SIG-M5 treated with dmso at 0.1 percent for 504 hours (cell line): ENCODE data around the gene GGA1.
"Not testable (repeated sequence)": the region's sequence is repeated elsewhere in the genome, so short reads cannot be mapped to it uniquely, and the experiment has no call there.

Experiments used
- DNase-seq: peaks from one replicate; lab custom pipeline; 2025; ENCODE audit not compliant: unreplicated experiment; lab: John Stamatoyannopoulos, UW

GGA1 gene

DNA sequence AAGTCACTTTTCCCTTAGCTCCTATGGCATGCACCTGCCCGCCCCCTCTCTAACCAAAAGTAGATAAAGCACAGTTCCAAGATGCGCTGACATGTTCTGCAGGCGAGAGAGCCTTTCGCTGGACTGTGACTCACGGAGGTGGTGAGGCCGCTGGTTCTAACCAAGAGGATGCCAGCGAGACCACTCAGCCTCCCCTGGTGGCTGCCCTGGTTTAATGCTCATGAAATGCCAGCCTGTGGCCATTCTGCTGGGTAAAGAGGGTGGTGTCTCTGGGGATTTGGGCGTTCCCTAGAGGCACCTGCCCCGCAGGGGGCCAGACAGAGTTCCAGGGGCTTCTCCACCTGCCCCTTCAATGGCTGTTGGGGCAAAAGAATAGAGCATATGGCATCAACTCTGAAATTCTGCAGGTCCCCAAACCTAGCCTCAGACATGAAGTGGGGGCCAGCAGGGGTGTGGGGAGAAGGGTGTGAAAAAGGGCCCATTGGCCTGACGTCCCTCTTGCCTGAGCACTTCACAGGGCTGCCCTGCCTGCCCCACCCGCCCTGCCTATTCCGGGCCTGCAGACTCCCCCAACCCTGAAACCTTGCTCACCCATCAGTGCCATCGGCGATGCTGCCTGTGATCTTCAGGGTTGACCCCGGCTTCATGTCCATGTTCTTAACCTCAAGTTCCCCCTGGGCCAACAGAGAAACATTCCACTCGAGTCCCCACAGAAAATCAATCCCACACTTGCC lies 37.2 kb upstream of the GGA1 start:
- DNase-seq = no peak

DNA sequence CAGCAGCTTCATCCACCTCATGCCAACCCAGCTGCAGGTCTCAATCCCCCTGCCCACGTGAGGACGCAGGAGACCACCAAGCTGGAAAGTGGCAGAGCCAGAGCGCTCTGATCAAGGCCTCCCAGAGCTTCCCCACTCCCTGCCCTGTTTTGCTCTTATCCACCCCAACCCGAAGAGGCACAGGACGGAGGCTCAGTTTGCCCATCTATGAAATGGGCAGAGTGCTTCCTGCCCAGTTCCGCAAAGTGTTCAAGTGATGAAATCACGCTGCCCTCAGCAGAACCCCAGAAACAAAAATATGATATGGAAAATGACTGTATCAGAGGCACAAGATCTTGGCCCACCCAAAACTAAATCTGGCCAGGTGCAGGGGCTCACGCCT lies 36.7 kb upstream of the GGA1 start:
- DNase-seq = no peak

GRCh38 chr22:37575490-37576003 lies 33.1 kb upstream of the GGA1 start:
- DNase-seq = no peak

GRCh38 chr22:37578002-37578401 lies 30.6 kb upstream of the GGA1 start:
- DNase-seq = no peak

DNA sequence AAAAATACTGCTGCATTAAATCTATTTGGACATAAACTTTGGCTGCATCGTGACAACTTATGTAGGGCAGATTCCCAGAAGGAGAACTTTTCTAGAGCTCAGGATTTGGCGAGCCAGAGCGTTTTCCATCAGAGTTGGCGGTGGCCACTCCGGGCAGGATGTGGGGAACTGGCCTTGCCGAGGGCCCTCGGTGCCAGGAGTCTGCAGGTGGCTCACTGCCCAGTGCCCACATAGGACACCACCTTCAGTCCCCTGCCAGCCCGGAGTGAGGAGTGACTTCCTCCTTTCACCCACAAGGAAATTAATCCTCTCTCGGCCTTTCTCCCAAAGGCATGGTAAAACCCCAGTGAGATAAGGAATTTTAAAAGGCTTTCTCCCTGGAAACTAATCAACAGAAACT lies 27.1 kb upstream of the GGA1 start:
- no peak for DNase-seq

DNA sequence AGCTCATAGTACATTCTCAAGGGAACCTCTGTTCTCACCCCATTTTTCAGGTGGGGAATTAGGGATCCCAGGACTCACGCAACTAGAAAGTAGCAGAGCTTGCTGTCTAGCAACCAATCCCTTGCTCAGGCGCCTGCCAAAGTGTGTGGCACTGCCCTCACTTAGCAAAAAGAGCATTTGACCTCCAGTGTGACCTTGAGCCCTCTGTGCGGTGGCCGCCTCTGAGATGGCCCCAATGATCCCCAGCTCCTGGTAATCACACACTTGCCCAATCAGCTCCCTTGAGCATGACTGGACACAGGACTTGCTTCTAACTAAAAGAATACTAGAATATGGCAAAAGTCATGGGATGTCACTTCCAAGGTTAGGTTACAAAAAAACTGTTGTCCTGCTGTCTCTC lies 26.1 kb upstream of the GGA1 start:
- DNase-seq = no peak

GRCh38 chr22:37588546-37589215 lies 20.0 kb upstream of the GGA1 start:
- no peak for DNase-seq

DNA sequence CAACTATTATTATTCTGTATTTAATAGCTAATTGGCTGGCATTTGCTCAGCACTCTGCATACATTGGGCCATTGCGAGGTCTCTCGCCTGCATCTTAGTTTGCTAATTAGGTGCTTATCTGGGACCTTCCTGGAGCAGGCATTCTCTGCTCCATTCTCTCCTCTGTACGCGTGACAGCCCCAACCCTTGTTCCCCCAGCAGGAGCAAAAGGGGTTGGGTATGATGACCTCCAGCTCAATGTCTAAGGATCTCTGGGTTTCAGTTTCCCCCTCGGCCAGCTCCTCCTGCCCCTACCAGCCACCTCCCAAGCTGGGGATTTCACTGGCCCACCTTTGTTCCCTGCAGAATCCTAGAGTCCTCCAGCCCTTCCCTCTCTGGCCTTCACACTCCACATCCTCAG lies 19.0 kb upstream of the GGA1 start:
- DNase-seq = no peak

DNA sequence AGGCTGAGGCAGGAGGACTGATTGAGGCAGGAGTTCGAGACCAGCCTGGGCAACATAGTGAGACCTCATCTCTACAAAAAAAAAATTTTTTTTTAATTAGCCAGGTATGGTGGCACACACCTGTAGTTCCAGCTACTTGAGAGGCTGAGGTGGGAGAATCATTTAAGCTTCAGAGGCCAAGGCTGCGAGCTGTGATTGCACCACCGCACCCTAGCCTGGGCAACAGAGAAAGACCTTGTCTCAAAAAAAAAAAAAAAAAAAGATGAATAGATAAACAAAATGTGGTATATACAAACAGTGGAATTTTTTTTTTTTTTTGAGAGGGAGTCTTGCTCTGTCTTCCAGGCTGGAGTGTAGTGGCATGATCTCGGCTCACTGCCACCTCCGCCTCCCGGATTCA lies 17.6 kb upstream of the GGA1 start:
- not testable (repeated sequence) for DNase-seq

DNA sequence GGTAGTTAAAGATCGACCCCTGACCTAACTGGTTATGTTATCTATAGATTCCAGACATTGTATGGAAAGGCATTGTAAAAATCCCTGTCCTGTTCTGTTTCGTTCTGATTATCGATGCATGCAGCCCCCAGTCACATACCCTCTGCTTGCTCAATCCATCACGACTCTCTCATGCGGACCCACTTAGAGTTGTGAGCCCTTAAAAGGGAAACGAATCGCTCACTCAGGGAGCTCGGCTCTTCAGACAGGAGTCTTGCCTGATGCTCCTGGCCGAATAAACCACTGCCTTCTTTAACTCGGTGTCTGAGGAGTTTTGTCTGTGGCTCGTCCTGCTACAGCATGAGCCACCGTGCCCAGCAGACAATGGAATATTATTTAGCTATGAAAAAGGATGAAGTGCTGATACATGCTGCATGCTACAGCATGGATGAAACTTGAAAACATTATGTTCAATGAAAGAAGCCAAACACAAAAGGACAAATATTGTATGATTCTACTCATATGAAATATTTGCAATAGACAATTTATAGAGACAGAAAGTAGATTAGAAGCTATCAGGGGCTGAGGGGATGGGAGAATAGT lies 16.7 kb upstream of the GGA1 start:
- DNase-seq = no peak

DNA sequence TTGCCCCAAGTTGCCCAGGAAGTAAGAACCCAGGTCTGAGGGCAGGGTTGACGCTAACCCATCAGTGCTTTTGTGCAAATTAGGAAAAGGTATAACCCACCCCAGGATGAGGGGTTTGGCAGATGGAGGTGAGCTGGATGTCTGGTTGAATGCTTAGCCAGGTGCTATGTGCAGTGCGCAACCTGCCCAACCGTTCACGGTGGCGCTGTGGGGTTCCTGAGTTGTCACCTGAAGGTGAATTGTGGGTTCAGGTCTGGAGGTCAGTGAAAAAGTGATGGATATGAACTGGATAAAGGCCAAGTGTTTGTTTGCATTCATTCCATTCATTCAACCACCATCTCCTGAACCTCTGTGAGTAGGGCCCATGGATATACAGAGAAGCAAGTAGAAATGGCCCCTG lies 14.4 kb upstream of the GGA1 start:
- DNase-seq = no peak

DNA sequence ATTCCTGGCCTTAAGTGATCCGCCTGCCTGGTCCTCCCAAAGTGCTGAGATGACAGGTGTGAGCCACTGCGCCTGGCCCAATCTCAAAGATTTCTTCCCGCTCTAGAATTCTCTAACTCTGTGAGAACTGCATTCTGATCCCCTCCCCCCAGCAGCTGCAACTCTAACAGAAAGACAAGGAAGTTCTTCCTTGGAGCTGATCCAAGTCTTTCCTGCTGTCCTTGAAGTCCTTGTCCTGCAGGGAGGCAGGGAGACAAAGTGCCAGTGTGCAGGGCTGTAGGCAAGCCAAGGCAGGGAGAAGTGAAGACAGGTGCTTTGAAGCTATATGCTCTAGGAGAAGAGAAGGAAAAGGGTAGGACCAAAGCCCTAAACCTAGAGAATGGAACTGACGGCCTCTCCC lies 9.5 kb upstream of the GGA1 start:
- no peak for DNase-seq

GRCh38 chr22:37601203-37601539 lies 7.5 kb upstream of the GGA1 start:
- no peak for DNase-seq

DNA sequence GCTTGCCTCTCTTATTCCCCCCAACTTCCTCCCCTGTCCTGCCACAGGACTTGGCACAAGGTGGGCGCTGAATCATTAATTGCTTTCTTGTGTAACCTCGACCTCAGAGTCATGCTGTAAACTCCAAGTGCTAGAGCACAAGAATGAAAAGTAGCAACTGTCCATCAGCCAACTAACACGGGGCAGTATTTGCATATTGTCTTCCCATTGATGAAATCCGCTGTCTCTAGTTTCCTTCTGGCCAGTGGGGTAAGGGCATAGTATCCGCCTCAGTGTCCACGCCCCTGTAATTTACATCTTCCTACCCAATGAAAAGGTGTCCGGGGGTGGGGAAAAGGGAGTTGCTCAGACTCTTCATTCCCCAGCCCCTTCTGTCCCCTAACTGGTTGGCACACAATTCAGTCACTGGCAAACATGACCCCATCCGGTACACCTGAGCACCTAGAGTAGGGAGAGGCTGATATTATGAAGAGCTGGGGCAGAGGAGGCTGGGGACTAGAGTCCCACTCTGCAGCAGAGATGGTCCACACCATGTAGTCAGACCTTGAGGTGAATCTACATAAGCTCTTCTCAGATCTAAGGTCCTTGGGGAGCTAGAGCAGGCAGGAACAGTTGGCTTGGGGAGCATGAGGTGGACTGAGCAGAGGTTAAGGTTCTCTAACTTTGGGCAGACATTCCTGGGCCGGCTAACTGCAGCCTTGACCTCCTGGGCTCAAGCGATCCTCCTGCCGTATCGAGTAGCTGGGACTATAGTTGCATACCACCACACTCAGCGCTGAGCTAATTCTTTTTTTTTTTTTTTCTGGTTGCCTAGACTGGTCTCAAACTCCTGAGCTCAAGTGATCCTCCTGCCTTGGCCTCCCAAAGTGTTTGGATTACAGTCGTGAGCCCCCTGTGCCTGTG lies 6.8 kb upstream of the GGA1 start:
- DNase-seq = peak; percentile 66

DNA sequence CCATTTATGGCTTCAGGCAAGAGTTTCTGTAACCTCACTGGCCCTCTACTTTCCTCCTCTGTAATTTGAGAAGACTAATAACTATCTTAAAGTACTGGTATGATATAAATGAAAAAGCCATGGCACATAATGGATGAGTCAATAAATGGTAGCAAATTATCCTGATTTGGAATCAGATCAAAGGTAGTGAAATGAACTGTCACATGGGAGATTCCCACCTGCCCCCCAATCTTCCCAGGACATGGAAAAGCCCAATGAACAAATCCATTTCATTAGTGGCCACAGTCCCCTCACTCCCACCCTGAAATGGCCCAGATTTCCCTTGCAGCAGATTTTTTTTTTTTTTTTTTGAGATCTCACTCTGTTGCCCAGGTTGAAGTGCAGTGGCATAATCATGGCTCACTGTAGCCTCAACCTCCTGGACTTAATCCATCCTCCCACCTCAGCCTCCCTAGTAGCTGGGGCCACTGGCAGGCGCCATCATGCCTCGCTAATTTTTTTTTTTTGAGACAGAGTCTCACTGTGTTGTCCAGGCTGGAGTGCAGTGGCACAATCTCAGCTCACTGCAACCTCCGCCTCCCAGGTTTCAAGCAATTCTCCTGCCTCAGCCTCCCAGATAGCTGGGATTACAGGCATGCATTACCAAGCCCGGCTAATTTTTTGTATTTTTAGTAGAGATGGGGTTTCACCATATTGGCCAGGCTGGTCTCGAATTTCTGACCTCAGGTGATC lies 5.9 kb upstream of the GGA1 start:
- DNase-seq = not testable (repeated sequence)

DNA sequence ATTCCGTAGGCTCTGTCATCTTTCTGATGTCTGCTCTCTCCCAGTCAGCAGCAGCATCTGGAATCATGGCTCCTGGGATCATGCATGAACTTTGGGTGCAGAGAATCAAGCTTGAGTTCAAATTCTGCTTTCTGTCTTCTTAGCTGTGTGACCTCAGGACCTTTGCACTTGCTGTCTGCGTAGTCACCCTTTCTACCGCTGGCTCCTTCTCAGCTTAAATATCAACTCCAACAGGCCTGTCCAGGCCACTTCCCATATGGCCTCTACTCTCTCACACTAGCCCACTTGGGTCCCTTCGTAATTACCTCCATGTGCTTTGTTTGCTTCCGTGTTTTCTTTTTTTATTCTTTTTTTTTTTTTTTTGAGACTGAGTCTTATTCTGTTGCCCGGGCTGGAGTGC lies 4.6 kb upstream of the GGA1 start:
- no peak for DNase-seq

DNA sequence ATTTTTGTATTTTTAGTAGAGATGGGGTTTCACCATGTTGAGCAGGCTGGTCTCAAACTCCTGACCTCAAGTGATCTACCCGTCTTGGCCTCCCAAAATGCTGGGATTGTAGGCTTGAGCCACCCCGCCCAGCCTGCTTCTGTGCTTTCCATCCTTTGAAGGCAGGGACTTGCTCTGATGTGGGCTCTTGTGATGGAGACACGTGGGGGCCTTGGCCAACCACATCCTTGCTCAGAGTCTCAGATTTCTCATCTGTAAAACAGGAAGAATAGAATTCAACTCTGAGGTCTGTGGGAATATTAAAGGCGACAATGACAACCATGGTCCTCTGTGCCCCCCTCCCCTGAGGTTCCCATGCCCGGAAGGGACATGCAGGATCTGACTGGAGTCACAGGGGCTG lies 3.8 kb upstream of the GGA1 start:
- DNase-seq = no peak

DNA sequence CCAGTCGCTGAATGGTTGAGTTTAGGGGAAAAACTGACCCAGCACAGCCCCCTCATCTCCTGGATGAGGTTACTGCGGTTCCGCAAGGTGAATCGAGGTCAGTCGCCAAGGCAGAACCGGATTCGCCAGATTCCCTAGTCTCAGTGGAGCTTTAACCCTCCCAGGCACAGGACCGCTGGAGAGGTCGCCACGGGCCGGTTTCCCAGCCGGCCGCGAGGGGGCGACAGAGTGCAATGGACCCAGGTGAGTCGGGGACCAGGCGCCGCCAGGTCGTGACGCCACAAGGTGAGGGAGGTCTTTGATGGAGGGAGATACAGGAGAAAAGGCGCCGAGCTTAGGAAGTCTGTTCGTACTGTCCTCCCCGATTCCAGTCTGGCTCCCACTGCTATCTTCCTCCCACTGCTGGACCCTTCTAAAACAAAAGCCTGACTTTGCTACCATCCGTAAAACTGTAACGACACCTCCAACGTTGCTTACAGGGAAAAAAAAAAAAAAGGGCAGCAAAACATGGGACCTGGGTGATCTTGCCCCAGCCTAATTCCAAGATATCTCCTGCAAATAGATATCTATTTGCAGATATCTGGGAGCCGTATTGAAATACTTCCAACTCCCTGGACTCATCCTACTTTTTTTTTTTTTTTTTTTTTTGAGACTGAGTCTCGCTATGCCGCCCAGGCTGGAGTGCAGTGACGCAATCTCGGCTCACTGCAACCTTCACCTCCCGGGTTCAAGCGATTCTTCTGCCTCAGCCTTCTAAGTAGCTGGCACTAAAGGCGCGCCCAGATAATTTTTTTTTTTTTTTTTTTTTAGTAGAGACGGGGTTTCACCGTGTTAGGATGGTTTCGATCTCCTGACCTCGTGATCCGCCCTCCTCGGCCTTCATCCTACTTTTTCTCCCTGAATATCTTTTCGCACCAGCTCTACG lies 1.4 kb upstream of the GGA1 start:
- peak; percentile 65 for DNase-seq

GRCh38 chr22:37607935-37608476 lies 628 bp upstream of the GGA1 start:
- DNase-seq = no peak
